GM19397 (cell line): ENCODE data around the gene SLC66A1.
"Not testable (repeated sequence)": the region's sequence is repeated elsewhere in the genome, so short reads cannot be mapped to it uniquely, and the experiment has no call there.

Experiments used
- ATAC-seq: cut with Tn5 transposase; IDR thresholded peaks from one replicate; pipeline ENCODE4 v1.9.1; 2021; ENCODE audit warnings: mild to moderate bottlenecking, moderate library complexity; ENCODE audit not compliant: unreplicated experiment

The SLC66A1 gene

DNA sequence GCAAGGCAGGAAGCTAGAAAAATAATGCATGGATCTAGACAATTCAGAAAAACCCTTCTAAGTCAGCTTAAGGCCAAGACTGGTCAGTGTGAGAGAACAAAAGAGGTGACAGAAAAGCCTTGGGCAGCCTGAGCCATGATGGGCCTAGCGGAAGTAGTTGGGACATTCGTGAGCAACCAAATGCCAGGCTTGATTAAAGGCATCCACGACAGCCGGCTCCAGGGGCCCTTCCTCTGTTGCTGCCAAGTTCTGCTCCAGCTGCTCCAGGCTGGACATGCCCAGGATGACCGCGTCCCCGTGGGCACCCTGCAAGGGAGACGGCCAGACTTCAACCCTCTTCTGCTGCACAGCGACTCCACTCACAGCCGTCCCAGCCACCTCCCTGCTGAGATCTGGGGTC lies 8.0 kb upstream of the SLC66A1 start:
- ATAC-seq: not testable (repeated sequence)

DNA sequence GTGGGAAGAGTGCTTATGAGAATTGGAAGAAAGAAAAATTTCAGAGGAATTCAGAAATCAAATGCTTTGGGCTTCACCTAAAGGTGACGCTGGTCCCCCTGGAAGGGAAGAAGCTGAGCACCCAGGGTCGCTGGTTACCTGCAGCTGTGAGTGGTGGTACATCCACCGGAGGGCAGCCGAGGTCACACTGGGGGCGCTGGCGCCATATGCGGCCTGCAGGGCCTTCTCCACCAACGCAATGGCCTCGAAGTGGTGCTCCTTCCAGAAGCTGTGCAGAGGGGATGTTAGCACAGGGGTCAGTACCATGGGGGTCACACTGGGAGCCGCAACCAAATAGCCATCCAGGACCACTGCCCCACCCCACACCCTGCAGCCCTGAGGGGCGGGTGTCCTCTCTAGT lies 6.2 kb upstream of the SLC66A1 start:
- no peak for ATAC-seq

DNA sequence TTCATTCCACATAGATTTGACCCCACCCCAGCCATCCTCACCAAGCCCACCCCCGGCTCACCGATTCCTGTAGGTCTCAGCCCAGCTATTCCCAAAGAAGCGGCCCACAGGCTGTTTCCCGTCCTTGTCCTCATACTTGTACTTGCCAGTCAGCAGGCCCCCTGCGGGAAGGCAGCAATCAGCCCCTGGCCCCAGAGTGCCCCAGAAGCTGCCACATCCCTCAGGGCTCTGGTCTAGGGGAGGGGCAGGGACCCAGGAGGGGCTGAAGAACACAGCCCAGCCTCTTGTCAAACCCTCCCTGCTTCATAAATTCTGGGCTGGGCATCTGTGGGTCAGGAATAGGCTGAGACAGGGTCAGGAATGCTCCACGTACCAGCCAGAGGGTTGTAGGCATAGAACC lies 5.2 kb upstream of the SLC66A1 start:
- no peak for ATAC-seq

DNA sequence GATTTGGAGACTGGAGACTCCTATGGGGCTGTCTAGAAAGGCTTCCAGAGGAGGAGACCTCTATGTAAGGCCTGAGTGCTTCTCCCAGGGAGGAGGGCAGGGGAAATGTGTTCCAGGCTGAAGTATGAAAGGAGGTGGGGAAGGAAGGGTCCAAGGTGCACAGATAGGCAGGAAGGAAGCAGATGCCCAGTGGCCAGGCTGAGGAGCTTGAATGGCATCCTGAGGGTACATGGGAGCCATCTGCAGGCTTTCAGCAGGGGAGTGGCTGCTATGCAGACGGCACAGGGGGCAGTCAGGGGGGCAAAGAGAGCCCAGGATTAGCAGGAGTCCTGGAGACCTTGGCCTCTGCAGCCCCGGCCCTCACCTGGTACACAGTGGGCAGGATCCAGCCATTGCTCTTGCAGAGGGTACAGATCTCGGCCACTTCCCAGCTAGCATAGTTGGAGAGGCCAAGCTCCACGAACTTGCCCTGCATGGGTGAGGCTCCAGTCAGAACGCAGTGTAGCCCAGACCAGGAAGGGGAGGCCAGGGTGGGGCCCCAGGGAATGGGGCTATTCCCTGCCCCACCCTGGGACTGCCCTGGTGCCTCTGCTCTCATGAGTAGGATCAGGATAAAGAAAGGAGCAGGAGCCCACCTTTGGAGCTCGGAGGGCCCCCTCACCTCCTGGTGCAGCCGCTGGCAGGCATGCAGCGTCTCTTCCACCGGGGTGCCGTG lies 4.2 kb upstream of the SLC66A1 start:
- no peak for ATAC-seq

DNA sequence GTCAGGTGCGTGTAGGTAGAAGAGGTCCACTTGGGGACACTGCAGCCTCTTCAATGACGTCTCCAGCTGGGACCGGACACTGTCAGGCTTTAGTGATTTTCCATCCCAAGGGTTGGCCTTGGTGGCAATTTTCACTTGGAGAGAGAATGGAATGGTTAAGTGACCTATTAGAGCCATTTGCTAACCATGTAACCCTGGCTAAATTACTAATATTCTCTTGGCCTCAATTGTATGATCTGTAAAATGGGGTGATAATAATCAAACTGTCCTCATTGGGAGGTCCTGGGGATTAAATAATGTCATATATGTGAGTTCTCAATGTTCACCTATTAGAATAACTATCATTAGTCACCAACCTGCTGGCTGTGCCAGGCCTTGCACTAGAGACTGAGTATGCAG lies 3.6 kb upstream of the SLC66A1 start:
- ATAC-seq: no peak

DNA sequence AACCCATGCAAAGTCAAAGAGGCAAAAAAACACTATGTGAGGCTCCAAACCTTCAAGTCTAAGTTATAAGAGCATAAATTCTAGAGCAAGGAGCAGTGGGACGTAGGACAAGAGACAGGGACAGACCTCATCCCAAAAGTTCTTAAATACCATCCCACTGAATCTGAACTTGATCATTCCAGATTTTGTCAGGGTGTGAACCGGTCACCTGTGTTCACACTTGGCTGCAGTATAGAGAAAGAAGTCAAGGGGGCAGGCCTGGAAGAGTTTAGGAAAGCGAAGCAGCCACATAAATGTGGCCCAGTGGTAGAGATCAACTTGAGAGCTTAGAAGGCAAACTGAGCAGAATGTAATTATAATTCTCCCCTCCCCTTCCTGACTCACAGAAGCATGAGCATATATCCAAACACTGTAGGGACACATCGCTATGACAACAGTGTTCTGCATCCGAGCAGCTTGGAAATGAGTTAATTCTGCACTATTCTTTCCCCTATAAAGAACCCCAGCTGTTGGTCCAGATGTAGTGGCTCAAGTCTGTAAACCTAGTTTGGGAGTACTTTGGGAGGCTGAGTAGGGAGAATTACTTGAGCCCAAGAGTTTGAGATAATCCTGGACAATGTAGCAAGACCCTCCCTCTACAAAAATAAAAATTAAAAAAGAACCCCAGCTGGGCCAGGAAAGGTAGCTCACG lies 2.9 kb upstream of the SLC66A1 start:
- ATAC-seq: no peak

DNA sequence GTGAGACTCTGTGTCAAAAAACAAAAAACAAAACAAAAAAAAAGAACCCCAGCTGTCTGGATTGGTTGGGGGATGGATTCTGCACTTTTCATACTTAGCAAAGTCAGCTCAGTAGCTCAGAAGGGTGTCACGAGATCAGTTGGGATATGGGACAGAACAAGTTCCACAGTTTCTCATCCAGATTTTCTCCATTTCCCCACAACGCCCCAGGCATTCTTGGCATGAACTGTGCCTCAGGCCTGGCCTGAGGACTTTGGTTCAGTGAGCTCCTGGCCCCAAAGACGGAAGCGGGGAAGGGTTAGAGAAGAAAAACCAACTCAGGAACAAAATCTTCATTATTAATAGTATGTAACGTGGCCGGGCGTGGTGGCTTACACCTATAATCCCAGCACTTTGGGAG lies 2.1 kb upstream of the SLC66A1 start:
- ATAC-seq: no peak

DNA sequence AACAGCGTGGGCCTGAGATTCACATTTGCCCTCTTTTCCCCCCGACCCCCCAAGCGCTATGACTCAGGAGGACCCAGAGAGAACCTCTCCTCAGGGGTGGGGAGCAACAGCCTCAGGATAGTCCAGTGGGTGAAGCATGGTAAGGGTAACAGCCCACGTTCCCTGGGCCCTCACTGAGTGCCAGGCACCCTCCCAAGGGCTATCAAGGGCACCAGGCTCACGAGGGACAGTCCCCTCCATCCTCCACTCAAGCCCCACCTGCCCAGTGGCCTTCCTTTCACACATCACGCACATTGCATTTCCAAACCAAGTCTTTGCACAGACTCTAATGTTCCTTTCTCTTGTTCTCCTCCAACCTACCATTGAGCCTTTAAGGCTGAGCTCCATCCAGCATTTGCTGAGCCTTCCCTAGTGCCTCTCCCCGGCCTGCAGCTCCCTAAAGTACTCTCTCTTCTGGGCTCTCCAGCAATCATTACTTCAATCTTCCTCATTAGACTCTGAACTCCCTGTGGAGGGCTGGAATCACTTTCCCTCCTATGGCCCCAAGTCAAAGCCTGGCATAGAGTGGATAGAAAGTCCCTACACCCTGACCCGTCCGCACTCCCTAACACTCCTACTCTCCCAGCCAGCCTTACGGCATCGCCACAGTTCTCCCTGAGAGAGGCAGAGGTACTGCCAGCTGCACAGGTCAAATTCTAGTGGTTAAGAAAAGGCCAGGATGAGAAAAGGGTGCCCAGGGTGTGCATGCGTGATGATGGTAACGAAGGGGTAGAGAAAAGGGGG lies 1.2 kb upstream of the SLC66A1 start:
- no peak for ATAC-seq

DNA sequence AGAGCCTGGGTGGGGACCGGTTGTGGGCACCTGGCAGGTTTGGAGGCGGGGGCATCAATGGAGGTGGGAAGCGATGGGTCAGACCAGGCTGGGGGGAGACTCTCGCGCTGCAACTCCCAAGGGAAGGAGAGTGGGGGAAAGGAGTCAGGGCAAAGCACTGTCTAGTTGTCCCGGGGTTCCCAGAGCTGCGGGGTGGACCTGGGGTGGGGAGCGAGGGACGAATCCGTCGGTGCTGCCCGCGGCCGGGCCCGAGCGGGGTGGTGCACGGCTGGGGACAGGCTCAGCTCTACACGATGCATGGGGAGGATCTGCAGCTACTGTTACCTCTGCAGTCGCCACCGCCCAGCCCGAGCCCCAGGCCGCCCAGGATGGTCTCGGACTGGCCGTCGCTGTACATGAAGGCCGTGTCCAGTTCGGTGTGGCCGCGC lies 609 bp upstream of the SLC66A1 start:
- ATAC-seq: no peak

DNA sequence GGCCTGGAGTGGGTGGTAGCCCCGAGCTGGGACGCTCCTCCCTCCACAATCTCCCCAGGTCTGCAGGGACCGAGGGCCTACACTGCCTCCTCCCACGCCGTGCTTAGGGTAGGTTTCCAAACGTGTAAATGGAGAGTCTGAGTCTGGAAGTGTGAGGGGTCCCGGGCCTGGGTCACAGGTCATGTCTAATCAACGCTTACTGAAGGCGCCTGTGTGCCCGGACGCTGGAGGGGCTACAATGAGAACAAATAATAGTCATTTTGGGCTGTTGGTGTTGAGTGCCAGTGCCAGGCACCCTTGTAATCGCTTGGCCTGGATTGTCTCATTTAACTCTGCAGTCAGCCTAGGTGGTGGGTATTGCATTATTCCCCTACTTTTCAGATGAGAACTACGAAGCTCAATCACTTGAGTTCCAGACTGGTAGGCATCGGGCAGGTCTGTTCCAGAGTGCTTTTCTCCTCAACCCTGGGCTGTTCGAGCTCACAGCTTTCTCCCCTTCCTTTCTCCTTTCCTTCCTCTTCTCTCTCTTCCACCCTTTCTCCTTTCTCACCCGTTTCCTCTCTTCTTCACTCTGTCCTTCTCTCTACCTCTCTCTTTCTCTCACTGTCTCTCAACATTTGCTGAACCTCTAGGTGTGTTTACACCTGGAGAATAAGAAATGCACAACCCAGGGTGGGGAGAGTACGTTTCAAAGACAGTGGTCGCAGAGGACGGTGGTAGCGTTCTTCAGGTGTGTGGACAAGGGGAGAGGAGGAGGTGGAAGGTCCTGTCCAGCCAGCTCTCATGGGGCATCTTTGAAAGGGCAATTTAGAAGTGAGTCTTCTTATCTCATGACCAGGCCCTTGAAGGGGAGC lies 883 bp downstream of the SLC66A1 start:
- no peak for ATAC-seq

DNA sequence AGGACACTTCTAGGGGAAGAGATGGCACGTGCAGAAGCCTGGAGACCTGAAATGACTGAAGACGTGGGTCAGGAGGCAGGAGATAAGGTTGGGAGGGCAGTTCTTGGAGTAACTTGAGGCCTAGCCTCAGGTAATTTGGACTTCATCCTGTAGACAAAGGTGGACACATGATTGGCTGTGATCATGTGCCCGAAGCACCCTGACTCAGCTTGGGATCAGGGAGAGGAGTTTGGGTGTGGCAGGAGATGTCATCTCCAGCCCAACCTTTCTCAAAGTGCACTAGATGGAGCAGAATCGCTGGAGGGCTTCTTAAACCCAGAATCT lies 1.5 kb downstream of the SLC66A1 start:
- ATAC-seq: no peak

DNA sequence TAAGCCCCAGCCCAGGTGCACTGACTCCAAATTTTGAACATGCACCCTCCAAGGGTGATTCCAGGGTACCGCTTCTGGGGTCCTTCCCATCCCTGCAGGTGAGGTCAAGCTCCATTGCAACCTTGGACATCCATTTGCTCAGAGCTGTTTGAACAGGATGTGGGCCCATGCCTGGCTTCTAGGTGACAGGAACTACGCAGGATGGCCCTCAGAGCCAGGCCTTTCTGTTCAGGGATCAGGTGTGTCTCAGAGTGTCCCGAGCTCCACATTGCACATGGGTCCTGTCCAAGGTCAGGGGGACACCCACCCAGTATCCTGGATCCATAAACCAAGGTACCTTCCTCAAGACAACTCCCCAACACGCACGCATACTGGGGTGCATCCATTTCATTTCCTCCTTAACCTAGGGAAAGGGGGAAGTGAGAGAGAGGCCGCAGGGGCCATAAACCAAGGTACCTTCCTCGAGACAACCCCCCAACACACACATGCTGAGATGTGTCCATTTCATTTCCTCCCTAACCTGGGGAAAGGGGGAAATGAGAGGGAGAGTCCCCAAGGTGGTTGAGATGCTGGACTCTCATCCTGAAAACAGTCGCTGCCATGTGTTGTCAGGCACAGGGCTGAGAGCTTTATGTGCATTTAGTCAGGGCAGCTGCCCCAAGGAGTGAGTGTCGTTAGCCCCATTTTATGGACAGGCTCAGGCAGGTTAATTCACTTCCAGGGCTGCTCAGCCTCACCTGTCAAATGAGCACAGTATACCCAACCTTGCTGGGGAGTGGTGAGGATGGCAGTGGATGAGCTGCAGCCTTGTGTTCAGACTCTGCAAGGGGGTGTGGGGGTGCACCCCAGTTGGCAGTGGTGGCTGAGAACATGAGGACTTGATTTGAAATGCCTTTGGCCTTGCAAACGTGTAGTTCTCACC lies 2.1 kb downstream of the SLC66A1 start:
- ATAC-seq: no peak

DNA sequence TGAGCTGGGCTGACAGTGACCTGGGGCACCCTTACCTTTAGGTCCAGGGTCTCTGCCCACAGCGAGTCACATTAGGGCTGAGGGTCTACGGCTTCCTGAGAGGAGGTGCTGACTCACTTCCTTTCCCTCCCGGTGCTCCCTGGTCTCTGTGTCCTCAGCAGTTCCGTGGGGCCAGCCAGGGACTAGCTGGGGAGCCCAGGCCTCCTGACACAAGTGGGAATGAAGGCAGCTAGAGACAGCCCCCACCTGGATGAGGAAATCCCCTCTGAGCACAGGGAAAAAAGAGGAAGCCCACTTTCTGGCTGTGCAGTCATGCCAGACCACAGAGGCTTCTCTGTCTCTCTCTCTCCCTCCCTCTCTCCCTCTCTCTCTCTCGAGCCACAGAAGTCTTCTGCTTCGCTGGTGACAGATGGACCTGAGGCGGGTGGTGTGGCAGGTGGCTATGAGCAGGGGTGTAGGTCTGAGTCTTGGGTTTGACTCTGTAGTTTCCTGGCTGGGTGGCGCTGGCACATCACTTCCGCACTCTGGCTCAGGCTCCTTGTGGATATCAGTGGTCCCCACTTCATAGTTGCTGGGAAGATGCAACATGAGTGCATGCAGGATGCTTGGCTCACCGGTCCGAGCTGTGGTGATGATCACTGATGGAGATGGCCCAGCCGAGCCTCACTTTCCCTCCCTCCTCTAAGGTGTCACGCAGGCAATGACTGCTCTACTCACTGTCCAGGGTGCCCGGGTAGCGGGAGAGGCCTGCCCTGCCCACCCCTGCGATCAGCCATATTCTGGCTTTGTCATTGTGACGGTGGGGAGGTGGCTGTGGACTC lies 3.5 kb downstream of the SLC66A1 start:
- ATAC-seq: peak; percentile 32

DNA sequence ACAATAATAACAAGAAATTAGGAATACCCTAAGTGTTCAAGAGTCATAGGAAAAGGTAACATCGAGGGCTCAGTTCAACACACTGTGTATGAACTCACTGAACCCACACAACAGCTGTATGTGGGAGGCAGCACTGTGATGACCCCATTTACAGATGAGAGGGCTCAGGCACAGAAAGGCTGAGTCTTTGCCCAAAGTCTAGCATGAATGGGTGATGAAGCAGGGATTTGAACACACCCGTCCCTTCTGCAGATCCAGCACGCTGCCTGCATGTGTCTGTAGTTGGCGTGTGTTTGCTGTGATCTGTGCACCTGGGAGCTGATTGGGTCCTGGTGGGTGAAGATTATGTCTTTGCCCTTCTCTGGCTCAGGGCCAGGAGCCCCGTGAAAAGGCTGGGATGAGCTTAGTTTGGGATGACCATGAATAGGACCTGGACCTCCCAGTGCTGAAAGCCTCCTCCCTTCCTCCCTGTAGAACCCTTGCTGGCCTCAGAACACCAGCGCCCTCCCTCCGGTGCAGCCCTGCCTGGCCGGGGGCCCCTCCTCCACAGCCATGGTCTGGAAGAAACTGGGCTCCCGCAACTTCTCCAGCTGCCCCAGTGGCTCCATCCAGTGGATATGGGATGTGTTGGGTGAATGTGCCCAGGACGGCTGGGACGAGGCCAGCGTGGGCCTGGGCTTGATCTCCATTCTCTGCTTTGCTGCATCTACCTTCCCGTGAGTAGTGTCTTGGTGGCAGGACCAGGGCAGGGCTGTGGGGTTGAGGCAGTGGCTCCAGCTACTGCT lies 5.2 kb downstream of the SLC66A1 start:
- ATAC-seq: no peak

DNA sequence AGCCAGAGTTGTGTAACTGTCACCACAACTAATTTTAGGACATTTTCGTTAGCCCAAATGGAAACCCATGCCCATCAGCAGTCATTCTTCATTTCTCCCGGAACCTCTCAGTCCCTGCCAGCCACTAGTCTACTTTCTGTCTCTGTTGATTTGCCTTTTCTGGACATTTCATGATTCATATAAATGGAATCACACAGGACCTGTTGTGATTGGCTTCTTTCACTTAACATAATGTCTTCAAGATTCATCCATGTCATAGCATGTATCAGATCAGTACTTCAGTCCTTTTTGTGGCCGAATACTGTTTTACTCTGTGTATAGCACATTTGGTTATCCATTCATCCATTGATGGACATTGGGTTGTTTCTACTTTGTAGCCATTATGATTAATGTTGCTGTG lies 7.1 kb downstream of the SLC66A1 start:
- ATAC-seq: no peak

DNA sequence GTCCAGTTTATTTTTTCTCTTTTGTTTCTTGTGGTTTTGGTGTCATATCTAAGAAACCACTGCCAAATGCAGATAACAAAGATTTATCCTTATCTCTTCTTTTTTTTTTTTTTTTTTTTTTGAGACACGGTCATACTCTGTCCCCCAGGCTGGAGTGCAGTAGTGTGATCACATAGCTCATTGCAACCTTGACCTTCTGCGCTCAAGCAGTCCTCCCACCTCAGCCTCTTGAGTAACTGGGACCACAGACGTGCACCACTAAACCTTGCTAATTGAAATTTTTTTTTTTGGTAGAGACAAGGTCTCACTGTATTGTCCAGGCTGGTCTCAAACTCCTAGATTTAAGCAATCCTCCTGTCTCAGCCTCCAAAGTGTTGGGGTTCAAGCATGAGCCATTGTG lies 8.9 kb downstream of the SLC66A1 start:
- ATAC-seq: no peak

DNA sequence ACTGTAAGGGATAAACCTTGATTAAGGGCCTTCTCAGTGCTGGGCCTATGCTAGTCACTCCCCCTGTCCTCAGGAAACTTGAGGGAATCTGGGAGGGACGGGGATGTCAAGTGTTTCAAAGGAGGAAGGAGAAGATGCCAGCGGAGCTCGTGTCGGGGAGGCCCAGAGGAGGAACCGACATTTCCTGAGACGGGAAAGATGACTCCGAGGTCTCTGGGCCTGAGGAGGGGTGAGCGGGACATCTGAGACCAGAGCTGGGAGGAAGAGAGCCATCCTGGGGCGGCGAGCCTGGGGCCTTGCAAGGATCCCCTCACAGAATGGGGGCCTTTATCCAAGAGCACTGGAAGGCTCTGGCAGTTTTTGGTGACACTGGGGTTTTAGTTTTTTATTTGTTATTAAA lies 10.4 kb downstream of the SLC66A1 start:
- ATAC-seq: no peak

DNA sequence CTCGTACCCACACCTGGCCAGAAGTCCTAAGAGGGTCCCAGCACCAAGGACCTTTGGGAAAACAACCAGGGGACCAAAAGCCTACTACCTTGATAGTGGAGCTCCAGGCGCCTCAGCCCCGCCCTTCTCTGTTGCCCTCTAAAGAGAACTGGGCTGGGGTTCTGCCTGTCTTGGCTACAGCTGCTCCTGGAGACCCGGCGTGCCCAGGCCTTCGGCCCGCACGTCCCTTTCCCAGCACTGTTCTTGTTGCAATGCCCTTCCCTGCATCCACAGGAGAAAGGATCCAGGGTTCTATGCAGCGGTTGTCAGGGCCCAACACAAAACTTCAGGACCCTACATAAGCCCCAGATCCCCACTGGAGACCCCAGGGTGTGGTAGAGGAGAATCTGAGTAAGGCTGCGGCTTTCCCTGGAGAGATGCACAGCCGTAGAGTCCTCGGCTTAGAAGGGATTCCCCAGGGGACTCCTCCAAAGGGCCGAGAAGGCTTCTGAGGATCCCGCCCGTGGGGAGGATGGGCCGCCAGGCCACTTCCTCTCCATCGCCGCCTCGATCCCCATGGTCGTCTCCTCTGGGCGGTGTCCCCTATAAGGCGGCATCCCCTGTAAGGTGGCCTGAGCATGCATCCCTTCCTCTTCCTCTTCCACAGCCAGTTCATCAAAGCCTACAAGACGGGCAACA lies 12.0 kb downstream of the SLC66A1 start:
- no peak for ATAC-seq
